Mesodermal cell (in vitro differentiated cells): ENCODE results near the gene SAXO1. TPM values are rescaled to one million over a fixed set of nuclear protein-coding genes. Genes with fewer than 3 reads are reported as not detected.
A peak's percentile ranks its signal among the peaks of the same experiment; 100 is the strongest.

Experiments used
- H3K27ac ChIP-seq: 2 replicates; pipeline ENCODE4 v1.7.0; 2013; ENCODE audit warnings: mild to moderate bottlenecking, low read depth, low read length, moderate library complexity; ENCODE audit not compliant: severe bottlenecking
- H3K36me3 ChIP-seq: 2 replicates; pipeline ENCODE4 v1.7.1; 2013; ENCODE audit warnings: mild to moderate bottlenecking, low read length, moderate library complexity; ENCODE audit not compliant: control insufficient read depth, insufficient read depth
- H3K4me1 ChIP-seq: one replicate; pipeline ENCODE4 v1.7.1; 2013; ENCODE audit warnings: mild to moderate bottlenecking, low read length; ENCODE audit not compliant: insufficient read depth, control insufficient read depth, poor library complexity, severe bottlenecking
- H3K4me3 ChIP-seq: 2 replicates; pipeline ENCODE4 v1.7.0; 2013; ENCODE audit warnings: low read length, control low read depth, mild to moderate bottlenecking; ENCODE audit not compliant: insufficient read depth, poor library complexity, severe bottlenecking; ENCODE audit errors: extremely low read depth
- H3K9me3 ChIP-seq: 2 replicates; pipeline ENCODE4 v1.7.1; 2013; ENCODE audit warnings: mild to moderate bottlenecking, low read length, moderate library complexity; ENCODE audit not compliant: control insufficient read depth
- WGBS, 2 experiments: methylation state at CpG; one replicate each; pipeline ENCODE4 v1.1.5; 2013; ENCODE audit warnings: missing lambda C conversion rate in 2 of 2; ENCODE audit not compliant: insufficient coverage in 2 of 2; 5-methylcytosine and 5-hydroxymethylcytosine counted together
- polyA plus RNA-seq, 2 experiments: library from polyadenylated mRNA; stranded (reverse); fragments of 50-300 nt; gene quantifications; one replicate each; pipeline ENCODE4 v1.2.3, GENCODE V29; 2013

The SAXO1 gene, protein sequence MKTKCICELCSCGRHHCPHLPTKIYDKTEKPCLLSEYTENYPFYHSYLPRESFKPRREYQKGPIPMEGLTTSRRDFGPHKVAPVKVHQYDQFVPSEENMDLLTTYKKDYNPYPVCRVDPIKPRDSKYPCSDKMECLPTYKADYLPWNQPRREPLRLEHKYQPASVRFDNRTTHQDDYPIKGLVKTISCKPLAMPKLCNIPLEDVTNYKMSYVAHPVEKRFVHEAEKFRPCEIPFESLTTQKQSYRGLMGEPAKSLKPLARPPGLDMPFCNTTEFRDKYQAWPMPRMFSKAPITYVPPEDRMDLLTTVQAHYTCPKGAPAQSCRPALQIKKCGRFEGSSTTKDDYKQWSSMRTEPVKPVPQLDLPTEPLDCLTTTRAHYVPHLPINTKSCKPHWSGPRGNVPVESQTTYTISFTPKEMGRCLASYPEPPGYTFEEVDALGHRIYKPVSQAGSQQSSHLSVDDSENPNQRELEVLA
- polyA plus RNA-seq (2013, experiment 1 of 2) = 0.22 TPM
- not detected for polyA plus RNA-seq (2013, experiment 2 of 2)

GRCh38 chr9:19033015-19033414 lies at the start of gene SAXO1:
Gene SAXO1, minus strand, starts transcription at chr9:19033209. Its CDS starts 301 bp downstream, at chr9:19032908.
- no peaks in the 10 kb centered on the region for H3K9me3 ChIP-seq
- H3K4me3 ChIP-seq = no peak within 1 kb of the TSS
- H3K36me3 ChIP-seq = no peaks in the 10 kb centered on the region
- H3K27ac ChIP-seq = no peak within 1 kb of the TSS
- H3K4me1 ChIP-seq = no peaks in the 10 kb centered on the region
- WGBS, 2 experiments = 93 to 94% methylated on average over 19 to 20 of the region's 20 CpGs

GRCh38 chr9:19074836-19075235 lies 41.8 kb upstream of the SAXO1 start:
- Histone ChIP-seq H3K27ac (no peak overlapping the region), H3K4me3 (no peak overlapping the region), H3K4me1 (no peaks in the 10 kb centered on the region), H3K36me3 (peaks cover 82% of the 10 kb centered on the region), H3K9me3 (no peaks in the 10 kb centered on the region)
- no CpG with 5 or more reads among the region's 1 CpG for WGBS, 2 experiments

GRCh38 chr9:19074229-19074628 lies 41.2 kb upstream of the SAXO1 start:
- Histone ChIP-seq H3K4me1 (no peaks in the 10 kb centered on the region), H3K9me3 (no peaks in the 10 kb centered on the region), H3K27ac (no peak overlapping the region), H3K36me3 (peaks cover 84% of the 10 kb centered on the region), H3K4me3 (no peak overlapping the region)
- WGBS, 2 experiments = 100% methylated on average over 1 to 2 of the region's 2 CpGs

DNA sequence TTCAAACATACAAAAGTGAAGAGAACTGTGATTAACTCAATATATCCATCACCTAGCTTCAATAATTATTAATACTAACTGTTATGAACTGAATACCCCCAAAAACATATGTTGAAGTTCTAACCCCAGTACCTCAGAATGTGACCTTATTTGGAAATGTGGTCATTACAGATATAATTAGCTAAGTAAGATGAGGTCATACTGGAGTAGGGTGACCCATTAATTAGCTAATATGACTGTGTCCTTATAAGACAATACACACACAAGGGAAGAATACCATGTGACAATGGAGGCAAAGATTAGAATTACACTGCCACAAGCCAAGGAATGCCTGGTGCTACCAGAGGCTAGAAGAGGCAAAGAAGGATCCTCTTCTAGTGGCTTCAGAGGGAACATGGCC lies 24.0 kb upstream of the SAXO1 start:
- Histone ChIP-seq H3K9me3 (no peaks in the 10 kb centered on the region), H3K4me1 (no peaks in the 10 kb centered on the region), H3K36me3 (peaks cover 60% of the 10 kb centered on the region), H3K4me3 (no peak overlapping the region), H3K27ac (no peak overlapping the region)

DNA sequence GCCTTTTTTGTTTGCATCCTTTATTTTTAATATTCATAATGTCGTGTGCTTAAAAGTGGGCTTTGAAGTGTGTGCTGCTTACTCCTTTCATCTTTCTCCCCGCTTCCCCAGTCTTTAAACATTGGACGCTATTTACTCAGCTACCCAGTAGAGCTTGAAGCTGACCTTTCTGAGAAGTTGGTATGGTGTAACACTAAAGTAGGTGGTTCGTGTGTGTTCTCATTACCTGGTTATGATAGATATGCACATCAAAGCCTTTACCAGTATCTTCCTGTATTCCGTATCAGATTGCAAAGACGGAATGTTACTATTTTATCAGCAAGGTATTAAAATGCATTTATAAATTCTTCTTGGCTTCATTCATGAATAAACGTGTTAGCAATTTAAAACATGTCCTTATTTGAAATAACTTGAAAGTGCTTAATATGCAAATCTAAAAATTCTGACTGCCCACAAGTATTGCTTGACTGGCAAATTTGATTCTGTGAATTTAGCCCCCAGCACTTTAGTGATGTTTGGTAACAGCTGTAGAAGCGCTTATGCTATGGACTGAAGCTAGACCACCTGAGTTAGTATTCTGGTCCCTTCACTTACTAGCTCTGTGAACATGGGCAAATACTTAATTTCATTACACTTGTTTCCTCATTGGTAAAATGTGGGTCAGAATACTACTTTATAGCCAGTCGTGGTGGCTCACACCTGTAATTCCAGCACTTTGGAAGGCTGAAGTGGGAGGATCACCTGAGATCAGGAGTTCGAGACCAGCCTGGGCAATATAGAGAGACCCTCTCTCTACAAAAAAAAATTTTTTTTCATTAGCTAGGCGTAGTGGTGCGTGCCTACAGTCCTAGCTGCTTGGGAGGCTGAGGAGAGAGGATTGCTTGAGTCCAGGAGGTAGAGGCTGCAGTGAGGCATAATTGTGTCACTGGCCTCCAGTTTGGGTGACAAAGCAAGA lies 17.9 kb upstream of the SAXO1 start:
- H3K27ac ChIP-seq = peak overlapping the region; percentile 97
- 87 to 92% methylated on average over 2 of the region's 12 CpGs for WGBS, 2 experiments
- H3K4me1 ChIP-seq = no peaks in the 10 kb centered on the region
- H3K36me3 ChIP-seq = peaks cover 6% of the 10 kb centered on the region
- H3K9me3 ChIP-seq = no peaks in the 10 kb centered on the region
- peak overlapping the region; percentile 96 for H3K4me3 ChIP-seq

- Histone ChIP-seq H3K4me3 (peak overlapping the region; percentile 96), H3K36me3 (peaks cover 6% of the 10 kb centered on the region), H3K27ac (peak overlapping the region; percentile 97), H3K9me3 (no peaks in the 10 kb centered on the region), H3K4me1 (no peaks in the 10 kb centered on the region)
- 3 to 4% methylated on average over 28 to 32 of the region's 33 CpGs for WGBS, 2 experiments
Observed at GRCh38 chr9:19049917-19050636, 17.1 kb upstream of the SAXO1 start.

GRCh38 chr9:19048966-19049916 lies 16.2 kb upstream of the SAXO1 start, which contains the start of gene RRAGA:
Gene RRAGA, plus strand, starts transcription at chr9:19049427. Its CDS starts 233 bp downstream, at chr9:19049660.
- WGBS, 2 experiments = 0 to 1% methylated on average over 63 to 77 of the region's 82 CpGs
- H3K4me3 ChIP-seq = peak within 1 kb of the TSS; percentile 96
- no peaks in the 10 kb centered on the region for H3K36me3 ChIP-seq

GRCh38 chr9:19036611-19037010 lies 3.6 kb upstream of the SAXO1 start:
- H3K27ac ChIP-seq = no peak overlapping the region
- no peaks in the 10 kb centered on the region for H3K9me3 ChIP-seq
- WGBS, 2 experiments = 95 to 100% methylated on average over 4 to 5 of the region's 5 CpGs
- H3K4me1 ChIP-seq = no peaks in the 10 kb centered on the region
- H3K4me3 ChIP-seq = no peak overlapping the region
- no peaks in the 10 kb centered on the region for H3K36me3 ChIP-seq

More at GRCh38 chr9:19048966-19049916, 16.2 kb upstream of the SAXO1 start, which contains the start of gene RRAGA:
- no peaks in the 10 kb centered on the region for H3K9me3 ChIP-seq
- no peaks in the 10 kb centered on the region for H3K4me1 ChIP-seq
- peak within 1 kb of the TSS; percentile 97 for H3K27ac ChIP-seq

DNA sequence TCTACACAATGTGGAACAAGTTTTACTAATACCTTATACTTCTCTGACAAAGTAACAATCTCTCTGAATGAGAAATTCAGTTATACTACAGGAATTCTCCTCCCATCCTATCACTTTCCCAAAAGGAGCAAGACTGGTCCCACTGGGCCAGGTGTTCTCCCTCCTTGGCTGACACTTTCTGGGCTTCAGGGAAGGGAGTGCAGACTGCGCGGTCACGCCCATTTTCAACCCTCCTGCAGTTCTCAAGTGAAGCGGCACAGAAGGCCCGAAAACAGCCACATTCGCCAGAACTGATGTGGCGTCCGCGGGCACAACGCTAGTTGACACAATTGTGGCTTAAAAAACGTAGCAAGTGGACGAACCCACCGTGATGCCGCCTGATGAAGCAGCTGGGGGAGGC lies 603 bp downstream of the SAXO1 start:
- Histone ChIP-seq H3K36me3 (no peaks in the 10 kb centered on the region), H3K9me3 (no peaks in the 10 kb centered on the region), H3K4me1 (no peaks in the 10 kb centered on the region), H3K4me3 (no peak overlapping the region), H3K27ac (no peak overlapping the region)
- 93 to 95% methylated on average over 14 of the region's 14 CpGs for WGBS, 2 experiments
